ENCODE results near the gene FLYWCH2. TPM values are rescaled to one million over a fixed set of nuclear protein-coding genes. Genes with fewer than 3 reads are reported as not detected.

The FLYWCH2 gene
- 44.9 and 49.0 TPM in 2 replicates for total RNA-seq

GRCh38 chr16:2882650-2883457 lies at the start of gene FLYWCH2:
Gene FLYWCH2, plus strand, starts transcription at chr16:2883215. Its CDS starts 13,235 bp downstream, at chr16:2896450.

GRCh38 chr16:2857451-2858244 lies 25.4 kb upstream of the FLYWCH2 start, which contains the start of gene PRSS22:
Gene PRSS22, minus strand, starts transcription at chr16:2858170. Its CDS starts 66 bp downstream, at chr16:2858104.

GRCh38 chr16:2911638-2912329 lies 28.8 kb downstream of the FLYWCH2 start, which contains the start of gene FLYWCH1:
Gene FLYWCH1, plus strand, starts transcription at chr16:2911931. Its CDS starts 17,755 bp downstream, at chr16:2929686.

Other genes with a start within 250 kb of the FLYWCH2 start
- gene KCTD5, start 200.7 kb upstream of the FLYWCH2 start, total RNA-seq: 25.8 and 28.4 TPM in 2 replicates
- under 0.01 and 1.1 TPM in 2 replicates for gene PRSS27, start 163.0 kb upstream of the FLYWCH2 start, total RNA-seq
- gene SRRM2, start 130.6 kb upstream of the FLYWCH2 start, total RNA-seq: 90.4 and 114 TPM in 2 replicates
- gene ELOB, start 105.9 kb upstream of the FLYWCH2 start, total RNA-seq: 231 and 236 TPM in 2 replicates
- gene PRSS33, start 95.7 kb upstream of the FLYWCH2 start, total RNA-seq: not detected in 2 replicates
- not detected in 2 replicates for gene PRSS41, start 84.7 kb upstream of the FLYWCH2 start, total RNA-seq
- 0.33 and 1.2 TPM in 2 replicates for gene PRSS21, start 66.0 kb upstream of the FLYWCH2 start, total RNA-seq
- 0.33 TPM in 1 of 2 replicates, not detected in the other for gene ZG16B, start 52.9 kb upstream of the FLYWCH2 start, total RNA-seq
- gene PRSS22, start 25.0 kb upstream of the FLYWCH2 start, total RNA-seq: not detected in 2 replicates
- 26.0 and 37.6 TPM in 2 replicates for gene FLYWCH1, start 28.7 kb downstream of the FLYWCH2 start, total RNA-seq
- not detected in 2 replicates for gene KREMEN2, start 81.1 kb downstream of the FLYWCH2 start, total RNA-seq
- 11.8 and 13.9 TPM in 2 replicates for gene PAQR4, start 86.1 kb downstream of the FLYWCH2 start, total RNA-seq
- gene PKMYT1, start 97.2 kb downstream of the FLYWCH2 start, total RNA-seq: 9.6 and 11.4 TPM in 2 replicates
- gene CLDN9, start 129.7 kb downstream of the FLYWCH2 start, total RNA-seq: not detected in 2 replicates
- gene CLDN6, start 135.0 kb downstream of the FLYWCH2 start, total RNA-seq: under 0.01 TPM in 1 of 2 replicates, not detected in the other
- gene TNFRSF12A, start 137.2 kb downstream of the FLYWCH2 start, total RNA-seq: 116 and 149 TPM in 2 replicates
- gene HCFC1R1, start 140.7 kb downstream of the FLYWCH2 start, total RNA-seq: 6.8 and 19.9 TPM in 2 replicates
- gene THOC6, start 140.8 kb downstream of the FLYWCH2 start, total RNA-seq: 24.8 and 35.3 TPM in 2 replicates
- not detected in 2 replicates for gene BICDL2, start 153.7 kb downstream of the FLYWCH2 start, total RNA-seq
- gene MMP25, start 163.3 kb downstream of the FLYWCH2 start, total RNA-seq: under 0.01 and 0.10 TPM in 2 replicates
- gene IL32, start 182.4 kb downstream of the FLYWCH2 start, total RNA-seq: 101 and 214 TPM in 2 replicates
- not detected in 2 replicates for gene ZSCAN10, start 216.1 kb downstream of the FLYWCH2 start, total RNA-seq
- gene ZNF205, start 229.4 kb downstream of the FLYWCH2 start, total RNA-seq: 21.4 and 35.3 TPM in 2 replicates